Mammary epithelial cell (primary cell): Measurements from ENCODE around the gene PLEKHM3.

Experiments used
- CTCF ChIP-seq, 2 donors: IDR thresholded peaks in 1 of 2; conservative IDR thresholded peaks in 1 of 2; 2 replicates each; pipeline ENCODE4 v1.5.1; 2011 to 2012; ENCODE audit warnings: inconsistent platforms in 2 of 2, low read length in 2 of 2, mild to moderate bottlenecking in 2 of 2, control low read depth in 1 of 2, low read depth in 1 of 2; ENCODE audit not compliant: insufficient read depth in 1 of 2; ENCODE audit errors: extremely low read depth in 1 of 2
- EZH2 ChIP-seq: IDR thresholded peaks from 2 replicates; pipeline ENCODE4 v1.6.1; 2012; ENCODE audit warnings: low read length, inconsistent platforms, borderline replicate concordance

DNA sequence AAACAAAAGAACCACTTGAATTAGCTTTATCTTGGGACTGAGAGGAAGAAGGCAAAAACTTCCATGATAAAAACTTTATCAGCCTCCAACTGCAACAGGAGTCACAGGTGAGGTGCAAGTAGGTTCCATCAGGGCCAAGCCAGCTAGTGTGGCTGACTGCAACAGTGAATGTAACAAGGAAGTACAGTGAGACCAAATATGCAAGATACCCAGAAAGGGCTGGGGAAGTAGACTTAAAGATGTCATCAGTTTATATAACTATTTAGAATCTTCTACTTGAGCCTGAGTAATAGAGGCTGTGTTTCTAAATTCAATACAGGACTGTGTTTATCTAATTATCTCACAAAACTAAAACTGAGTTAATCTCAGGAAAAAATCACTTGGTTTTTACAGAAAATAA, 14.8 kb downstream of the PLEKHM3 start:
- TF ChIP-seq CTCF (conservative IDR thresholded peaks at IDR 0.05 in 1 of 2, IDR thresholded peaks at IDR 0.05 in 1 of 2; ENCODE audit: extremely low read depth in 1 of 2, insufficient read depth in 1 of 2, low read depth in 1 of 2, low read length in 2 of 2), result no peak
- no peak for TF ChIP-seq EZH2
